CD4-positive, alpha-beta T cell treated with Interleukin-17A for 1 hour (primary cell): ENCODE data around the gene GCNT3.

Source experiments
- DNase-seq: peaks from one replicate; pipeline ENCODE4 v3.0.0-alpha.2; 2020

Gene GCNT3, protein sequence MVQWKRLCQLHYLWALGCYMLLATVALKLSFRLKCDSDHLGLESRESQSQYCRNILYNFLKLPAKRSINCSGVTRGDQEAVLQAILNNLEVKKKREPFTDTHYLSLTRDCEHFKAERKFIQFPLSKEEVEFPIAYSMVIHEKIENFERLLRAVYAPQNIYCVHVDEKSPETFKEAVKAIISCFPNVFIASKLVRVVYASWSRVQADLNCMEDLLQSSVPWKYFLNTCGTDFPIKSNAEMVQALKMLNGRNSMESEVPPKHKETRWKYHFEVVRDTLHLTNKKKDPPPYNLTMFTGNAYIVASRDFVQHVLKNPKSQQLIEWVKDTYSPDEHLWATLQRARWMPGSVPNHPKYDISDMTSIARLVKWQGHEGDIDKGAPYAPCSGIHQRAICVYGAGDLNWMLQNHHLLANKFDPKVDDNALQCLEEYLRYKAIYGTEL

DNA sequence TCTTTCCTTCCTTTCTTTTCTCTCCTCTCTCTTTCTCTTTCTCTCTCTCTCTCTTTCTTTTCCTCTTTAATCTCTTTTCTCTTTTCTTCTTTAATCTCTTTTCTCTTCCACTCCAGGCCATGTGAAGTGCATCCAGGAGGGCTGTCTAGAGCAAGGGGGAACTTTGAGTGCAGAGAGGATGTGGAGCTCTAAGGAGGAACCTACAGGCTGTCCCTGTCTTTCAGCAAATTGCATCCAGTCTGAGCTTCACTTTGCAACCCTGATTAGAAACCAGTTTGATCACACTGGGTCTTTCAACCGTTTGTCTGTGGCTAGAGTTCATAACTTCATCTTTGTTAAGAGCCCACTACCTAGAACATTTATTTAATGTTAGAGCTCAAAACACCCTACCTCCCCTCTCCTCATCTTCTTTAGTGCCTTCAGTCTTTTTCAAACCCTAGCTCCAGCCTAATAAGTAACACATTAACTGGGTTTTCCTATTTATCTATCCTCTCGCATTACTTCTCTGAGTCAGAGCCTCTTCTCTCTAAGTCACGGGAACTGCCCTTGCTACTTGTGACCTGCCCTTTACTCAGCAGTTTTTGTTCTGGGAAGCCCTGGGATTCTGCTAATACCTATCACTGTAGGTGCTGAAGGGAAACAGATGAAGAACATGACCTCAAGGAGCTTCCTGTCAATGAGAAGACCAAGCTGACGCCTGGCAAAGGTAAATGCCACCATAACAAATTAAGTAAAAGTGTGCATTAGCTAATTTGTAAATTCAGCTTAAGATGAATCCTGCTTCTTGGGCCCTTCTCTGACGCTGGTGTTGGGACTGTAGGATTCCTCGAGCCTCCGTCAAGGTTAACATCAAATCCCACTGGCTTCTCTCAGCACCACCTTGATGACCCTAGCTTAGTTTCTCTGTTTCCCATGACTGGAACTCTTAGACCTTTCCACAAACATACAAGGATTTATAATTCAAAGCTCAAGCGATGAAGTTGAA is at the start of gene GCNT3:
GCNT3 (plus strand) TSS at position 508 of the 985 bp plus-strand sequence. CDS start 6,456 bp downstream, outside the sequence.
- DNase-seq = no peak

GRCh38 chr15:59562448-59563186 is 49.0 kb upstream of the GCNT3 start:
- no peak for DNase-seq

DNA sequence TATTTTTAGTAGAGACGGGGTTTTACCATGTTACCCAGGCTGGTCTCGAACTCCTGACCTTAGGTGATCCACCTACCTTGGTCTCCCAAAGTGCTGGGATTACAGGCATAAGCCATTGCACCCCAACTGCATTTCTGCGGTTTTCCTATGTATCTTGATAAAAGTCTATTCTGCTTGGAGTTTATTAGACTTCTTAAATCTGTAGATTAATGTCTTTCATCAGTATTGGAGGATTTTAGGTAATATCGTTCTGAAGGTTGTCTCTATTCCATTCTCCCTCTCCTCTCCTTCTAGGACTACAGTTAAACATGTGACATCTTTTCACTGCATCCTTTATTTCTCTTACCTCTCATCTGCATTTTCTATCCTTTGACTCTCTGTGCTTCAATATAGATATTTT is 46.3 kb upstream of the GCNT3 start:
- no peak for DNase-seq

DNA sequence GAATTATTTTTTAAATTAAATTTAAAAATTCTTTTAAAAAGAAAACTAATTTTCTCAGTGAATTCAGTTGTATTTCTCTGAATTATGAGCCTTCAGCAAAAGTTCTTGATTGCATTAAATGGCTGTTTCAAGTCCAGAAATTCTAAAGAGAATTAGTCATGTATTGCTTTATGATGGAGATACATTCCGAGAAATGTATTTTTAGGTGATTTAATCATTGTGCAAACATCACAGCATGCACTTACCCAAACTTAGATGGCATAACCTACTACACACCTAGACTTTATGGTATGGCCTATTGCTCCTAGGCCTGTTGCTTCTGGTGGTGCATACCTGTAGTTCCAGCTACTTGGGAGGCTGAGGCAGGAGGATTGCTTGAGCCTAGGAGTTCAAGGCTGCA is 44.3 kb upstream of the GCNT3 start:
- no peak for DNase-seq

- no peak for DNase-seq
These were observed 42.1 kb upstream of the GCNT3 start for GRCh38 chr15:59569477-59569876.

DNA sequence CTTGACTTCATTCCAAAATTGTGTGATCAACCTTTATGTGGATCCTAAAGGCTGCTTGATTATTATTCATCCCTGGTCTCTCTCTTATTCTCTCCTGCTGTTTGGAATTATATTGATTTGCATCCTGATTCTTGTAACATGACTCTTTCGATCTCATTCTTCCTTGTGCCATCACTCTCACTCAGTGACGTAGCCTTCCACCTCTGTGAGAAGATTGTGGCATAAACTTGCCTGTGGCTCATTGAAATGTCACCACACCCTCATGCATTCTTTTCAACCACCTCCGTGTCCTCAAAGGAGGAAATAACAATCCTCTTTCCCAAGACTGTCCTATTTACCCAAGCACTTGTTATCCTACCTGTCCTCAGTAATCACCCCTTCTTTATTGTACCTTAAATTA is 41.3 kb upstream of the GCNT3 start:
- DNase-seq = no peak

DNA sequence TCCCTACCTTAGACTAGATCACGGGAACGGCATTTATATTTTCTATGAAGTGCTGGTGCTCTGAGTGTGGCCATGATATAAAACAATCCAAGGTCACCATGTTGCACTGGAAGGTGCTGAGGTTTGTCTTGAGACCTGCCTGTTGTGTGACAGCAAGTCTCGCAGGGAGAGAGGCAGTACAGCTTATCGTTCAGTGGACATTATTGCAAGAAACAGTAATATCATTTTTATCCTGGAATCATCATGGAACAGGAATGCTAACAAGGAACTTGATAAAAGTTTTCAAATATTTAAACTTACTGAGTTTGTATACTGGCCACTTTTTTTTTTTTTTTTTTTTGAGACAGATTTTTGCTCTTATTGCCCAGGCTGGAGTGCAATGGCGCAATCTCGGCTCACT is 40.0 kb upstream of the GCNT3 start:
- DNase-seq = no peak

DNA sequence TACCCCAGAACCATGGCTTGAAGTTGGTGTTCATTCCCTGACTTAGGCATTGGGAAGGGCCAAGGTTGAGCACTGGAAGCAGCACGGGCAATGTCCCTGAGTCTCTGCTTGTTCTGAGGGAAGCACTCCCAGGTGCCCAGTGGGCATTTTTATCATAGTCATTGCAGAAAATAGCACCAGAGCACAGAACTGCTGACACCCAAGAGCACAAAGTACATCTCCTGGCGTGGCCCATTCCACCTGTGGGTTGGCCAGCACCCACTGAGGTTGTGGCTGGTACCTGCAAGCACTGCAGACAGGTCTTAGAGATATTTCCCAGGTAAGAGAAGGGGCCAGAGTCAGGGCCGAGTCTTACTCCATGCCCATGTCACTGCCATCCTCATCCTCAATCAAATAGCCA is 28.5 kb upstream of the GCNT3 start:
- DNase-seq = no peak

DNA sequence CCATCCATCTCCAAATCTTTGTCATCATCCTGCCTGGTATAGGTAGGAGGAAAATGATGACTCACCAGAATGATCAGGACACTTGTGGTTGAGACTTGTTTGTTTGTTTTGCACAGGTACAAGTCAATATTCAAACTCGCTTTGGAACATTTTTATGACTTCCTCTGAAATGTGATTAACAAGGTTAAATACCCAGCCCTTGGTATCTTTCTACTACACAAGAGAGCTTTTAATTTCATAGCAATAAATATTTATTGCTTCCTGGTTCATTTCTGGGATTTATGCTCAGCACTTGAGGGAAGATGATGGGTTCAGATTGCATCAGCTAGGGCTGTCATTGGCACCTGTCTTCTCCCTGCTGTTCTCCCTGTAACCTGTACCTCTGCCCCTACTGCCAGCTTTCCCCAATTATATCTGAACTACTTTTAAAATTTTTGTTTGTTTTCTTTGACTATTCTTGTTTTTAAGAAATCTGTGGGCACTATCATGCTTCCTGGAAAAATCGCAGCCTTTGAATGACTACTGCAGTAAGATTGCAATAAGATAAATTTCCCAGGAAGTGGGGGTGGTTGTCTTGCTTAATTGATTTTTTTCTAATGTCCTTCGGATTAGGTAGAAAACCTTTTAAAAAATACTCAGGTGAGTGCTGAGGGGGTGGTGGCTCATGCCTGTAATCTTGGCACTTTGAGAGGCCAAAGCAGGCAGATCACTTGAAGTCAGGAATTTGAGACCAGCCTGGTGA is 24.3 kb upstream of the GCNT3 start:
- no peak for DNase-seq

DNA sequence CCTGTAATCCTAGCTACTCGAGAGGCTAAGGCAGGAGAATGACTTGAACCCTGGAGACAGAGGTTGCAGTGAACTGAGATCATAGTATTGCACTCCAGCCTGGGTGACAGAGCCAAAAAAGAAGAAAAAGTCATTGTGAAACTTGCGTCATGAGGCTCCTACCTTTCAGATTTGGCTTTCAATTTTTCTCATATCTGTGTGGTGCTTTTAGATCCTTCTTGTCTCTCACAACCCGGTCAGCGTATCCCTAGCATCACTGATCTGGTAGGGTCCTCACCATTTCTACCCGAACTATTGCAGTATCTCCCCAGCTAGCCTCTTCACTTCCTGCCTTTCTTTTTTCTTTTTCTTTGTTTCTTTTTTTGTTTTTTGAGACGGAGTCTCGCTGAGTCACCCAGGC is 21.6 kb upstream of the GCNT3 start:
- DNase-seq = no peak

- no peak for DNase-seq
These were observed 20.2 kb upstream of the GCNT3 start for GRCh38 chr15:59591356-59591755.

DNA sequence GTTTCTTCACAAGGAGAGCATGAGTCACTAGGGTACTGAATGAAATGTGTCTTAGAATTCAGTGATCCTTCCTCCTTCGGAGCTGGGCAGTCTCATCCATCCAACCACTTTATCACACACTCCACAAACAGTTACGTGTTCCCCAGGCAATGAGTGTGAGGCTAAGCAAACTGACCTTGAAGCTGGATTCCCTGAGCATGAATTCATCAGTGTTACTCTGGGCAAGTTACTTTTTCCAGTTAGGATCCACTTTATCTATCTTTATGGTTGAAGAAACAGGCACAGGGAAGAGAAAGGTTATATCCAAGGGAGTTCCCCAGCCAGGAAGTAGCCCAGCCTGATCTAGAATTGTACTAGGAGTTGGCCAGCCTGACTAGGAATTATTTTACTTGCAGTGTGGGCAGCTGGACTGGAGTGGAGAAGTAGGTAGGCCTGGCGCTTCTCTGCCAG is 17.1 kb upstream of the GCNT3 start:
- no peak for DNase-seq

- DNase-seq = no peak
These were observed 16.6 kb upstream of the GCNT3 start for GRCh38 chr15:59594991-59595390.

DNA sequence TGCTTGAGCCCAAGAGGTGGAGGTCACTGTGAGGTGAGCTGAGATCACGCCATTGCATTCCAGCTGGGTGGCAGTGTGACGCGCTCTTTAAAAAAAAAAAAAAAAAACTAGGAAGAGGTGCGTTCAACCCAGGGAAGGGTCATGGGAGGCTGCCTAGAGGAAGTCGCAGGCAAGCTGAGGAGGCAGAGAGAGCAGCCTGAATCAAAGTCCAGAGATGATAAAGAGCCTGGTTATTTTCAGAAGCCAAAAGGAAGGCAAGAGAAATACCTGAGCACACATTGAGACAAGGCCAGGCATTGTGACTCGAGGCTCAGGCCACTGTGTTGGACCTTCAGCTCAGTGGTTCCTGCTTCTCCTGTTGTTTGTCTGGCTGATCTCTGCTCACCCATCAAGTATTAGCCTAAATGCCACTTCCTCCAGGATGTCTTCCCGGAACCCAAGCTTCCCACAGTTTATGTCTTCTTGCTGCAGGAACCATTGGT is 16.1 kb upstream of the GCNT3 start:
- no peak for DNase-seq

- DNase-seq = no peak
These were observed 14.9 kb upstream of the GCNT3 start for GRCh38 chr15:59596640-59597039.

GRCh38 chr15:59598461-59598860 is 13.1 kb upstream of the GCNT3 start:
- no peak for DNase-seq

- DNase-seq = no peak
These were observed 5.6 kb upstream of the GCNT3 start for GRCh38 chr15:59605994-59606393.

DNA sequence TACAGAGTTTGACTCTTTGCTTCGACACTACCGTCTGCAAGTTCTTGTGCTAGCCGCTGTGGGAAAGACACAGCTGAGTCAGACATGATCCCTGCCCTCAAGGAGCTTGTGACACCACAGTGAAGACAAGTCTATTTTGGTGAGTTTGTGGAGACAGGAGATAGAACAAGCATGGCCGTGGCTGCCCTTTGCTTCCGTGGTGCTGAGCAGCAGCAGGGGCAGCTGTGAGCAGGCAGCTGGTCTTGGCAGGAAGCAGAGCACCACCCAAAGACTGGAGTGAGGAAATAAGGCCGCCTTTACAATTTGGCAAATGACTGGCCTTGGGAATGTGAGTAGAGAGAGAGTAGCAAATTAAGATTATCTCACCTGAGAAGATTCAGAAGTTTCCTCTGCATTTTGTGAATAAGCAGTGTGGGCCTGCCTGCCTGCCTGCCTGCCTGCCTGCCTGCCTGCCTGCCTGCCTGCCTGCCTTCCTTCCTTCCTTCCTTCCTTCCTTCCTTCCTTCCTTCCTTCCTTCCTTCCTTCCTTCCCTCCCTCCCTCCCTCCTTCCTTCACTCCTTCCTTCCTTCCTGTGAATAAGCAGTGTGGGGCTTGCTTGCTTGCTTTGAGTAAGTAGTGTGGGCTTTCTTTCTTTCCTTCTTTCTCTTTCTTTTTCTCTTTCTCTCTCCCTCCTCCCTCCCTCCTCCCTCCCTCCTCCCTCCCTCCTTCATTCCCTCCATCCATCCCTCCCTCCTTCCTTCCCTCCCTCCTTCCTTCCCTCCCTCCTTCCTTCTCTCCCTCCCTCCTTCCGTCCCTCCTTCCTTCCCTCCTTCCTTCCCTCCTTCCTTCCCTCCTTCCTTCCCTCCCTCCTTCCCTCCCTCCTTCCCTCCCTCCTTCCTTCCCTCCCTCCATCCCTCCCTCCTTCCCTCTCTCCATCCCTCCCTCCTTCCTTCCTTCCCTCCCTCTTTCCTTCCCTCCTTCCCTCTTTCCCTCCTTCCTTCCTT is 1.6 kb upstream of the GCNT3 start:
- no peak for DNase-seq

DNA sequence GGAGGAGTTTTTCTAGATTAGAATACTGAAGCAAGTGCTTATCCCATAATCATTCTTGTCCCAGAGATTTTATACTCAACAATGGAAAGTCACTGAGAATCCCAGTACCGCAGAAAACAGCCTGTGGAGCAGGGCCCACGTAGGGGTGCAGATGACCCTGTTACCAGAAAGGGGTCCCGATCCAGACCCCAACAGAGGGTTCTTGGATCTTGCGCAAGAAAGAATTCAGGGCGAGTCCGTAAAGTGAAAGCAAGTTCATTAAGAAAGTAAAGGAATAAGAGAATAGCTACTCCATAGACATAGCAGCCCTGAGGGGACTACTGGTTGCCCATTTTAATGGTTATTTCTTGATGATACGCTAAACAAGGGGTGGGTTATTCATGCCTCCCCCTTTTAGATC is 2.6 kb downstream of the GCNT3 start:
- no peak for DNase-seq

DNA sequence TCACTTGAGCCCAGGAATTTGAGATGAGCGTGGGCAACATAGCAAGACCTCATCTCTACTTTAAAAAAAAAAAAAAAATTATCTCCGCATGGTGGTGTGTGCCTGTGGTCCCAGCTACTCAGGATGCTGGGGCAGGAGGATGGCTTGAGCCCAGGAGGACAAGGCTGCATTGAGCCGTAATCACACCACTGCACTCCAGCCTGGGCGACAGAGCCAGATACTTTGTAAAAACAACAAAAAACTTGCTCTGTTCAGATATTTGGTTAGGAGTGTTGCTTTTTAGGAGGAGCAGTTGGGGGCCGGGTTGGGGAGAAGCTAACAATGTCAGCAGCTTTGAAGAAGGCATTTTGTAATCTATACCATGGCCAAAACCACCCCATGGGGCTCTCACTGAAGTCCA is 4.1 kb downstream of the GCNT3 start:
- DNase-seq = no peak

DNA sequence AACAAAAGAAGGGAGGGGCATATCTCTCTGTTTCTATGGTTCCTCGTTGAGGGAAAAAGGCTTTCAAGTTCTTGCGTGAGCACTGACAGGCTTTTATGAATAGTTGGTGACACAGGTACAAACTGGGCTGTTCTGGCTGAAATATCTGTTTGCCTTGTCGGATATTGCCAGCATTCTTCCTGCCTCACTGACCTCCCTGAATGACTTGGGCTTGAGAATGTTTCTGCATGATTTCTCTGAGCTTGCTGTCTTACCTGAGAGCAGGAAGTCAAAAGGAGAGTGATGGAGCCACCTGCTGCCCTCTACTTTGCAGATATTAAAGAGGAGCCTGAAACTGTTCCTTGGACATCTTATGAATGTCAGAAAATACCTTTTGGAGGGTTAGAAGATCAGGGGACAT is 4.8 kb downstream of the GCNT3 start:
- DNase-seq = no peak
